Measurements from ENCODE around the gene GAL3ST1.
A peak's percentile ranks its signal among the peaks of the same experiment; 100 is the strongest.
"Not testable (repeated sequence)": the region's sequence is repeated elsewhere in the genome, so short reads cannot be mapped to it uniquely, and the experiment has no call there.

GAL3ST1 gene

DNA sequence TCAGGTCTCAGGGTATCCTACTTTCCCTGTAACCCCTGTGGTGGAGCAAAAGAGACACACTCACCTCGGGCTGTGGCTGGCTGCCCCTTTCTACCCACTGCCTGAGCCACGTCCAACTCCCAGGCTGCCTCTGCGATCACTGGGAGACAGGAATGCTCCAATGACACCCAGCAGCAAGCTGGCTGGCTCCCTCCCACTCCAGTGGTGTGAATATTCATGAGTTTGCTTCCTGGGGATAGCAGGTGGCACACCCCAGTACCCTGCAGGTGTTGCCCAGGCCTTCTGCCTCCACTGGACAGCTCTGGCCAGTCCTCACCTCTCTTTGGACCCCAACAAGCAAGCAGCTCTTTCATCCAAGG lies 9.7 kb downstream of the GAL3ST1 start:
- no peaks in the 10 kb centered on the region for H3K9me3 ChIP-seq (ENCODE audit: control insufficient read depth, insufficient read depth, low read length)
- H3K9ac ChIP-seq (ENCODE audit: low read depth, low read length) = no peak overlapping the region
- H3K36me3 ChIP-seq (ENCODE audit: control insufficient read depth, insufficient read depth, low read length) = no peaks in the 10 kb centered on the region
- no peak overlapping the region for H3K4me3 ChIP-seq (ENCODE audit: low read depth, low read length)
- no peaks in the 10 kb centered on the region for H3K27me3 ChIP-seq (ENCODE audit: control insufficient read depth, insufficient read depth, low read length)
- H3K4me1 ChIP-seq (ENCODE audit: control insufficient read depth, insufficient read depth, low read length) = peaks cover 10% of the 10 kb centered on the region; the same call in 1 of the 2 replicates
- no peak overlapping the region for H3K27ac ChIP-seq (ENCODE audit: low read depth, low read length)

DNA sequence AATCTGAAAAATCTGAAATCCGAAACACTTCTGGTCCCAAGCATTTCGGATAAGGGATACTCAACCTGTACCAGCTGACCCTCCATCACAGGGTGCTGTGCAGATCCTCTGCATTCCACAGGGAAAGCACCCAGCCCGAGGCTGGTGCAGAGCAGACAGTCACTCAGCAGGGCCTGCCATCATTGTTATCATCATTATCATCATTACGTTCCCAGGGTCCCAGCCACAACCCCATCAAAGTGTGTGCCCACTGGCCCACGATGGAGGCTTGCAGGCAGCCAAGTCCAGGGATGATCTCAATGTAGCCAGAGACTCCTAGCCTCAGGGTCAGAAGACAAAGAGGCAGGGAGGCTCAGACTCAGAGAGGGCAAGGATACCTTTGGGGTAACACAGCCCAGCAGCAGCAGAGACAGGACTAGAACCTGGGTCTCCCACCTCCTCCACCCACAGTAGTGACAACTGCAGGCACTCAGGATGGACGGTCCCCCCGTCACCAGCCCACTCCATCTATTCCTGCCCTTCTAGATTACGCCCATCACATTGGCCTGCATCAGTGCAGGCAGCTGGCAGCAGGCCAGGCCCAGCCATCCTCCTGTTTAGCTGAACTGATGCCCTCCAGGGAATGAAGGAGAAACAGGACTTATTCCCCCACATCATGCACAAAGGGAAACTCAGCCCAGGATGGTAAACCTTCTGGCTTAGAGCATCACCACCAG lies 10.3 kb downstream of the GAL3ST1 start:
- Histone ChIP-seq H3K4me1 (ENCODE audit: control insufficient read depth, insufficient read depth, low read length) (peaks cover 10% of the 10 kb centered on the region; the same call in 1 of the 2 replicates), H3K27ac (ENCODE audit: low read depth, low read length) (no peak overlapping the region), H3K27me3 (ENCODE audit: control insufficient read depth, insufficient read depth, low read length) (no peaks in the 10 kb centered on the region), H3K9me3 (ENCODE audit: control insufficient read depth, insufficient read depth, low read length) (no peaks in the 10 kb centered on the region), H3K9ac (ENCODE audit: low read depth, low read length) (no peak overlapping the region), H3K4me3 (ENCODE audit: low read depth, low read length) (no peak overlapping the region), H3K36me3 (ENCODE audit: control insufficient read depth, insufficient read depth, low read length) (no peaks in the 10 kb centered on the region)

DNA sequence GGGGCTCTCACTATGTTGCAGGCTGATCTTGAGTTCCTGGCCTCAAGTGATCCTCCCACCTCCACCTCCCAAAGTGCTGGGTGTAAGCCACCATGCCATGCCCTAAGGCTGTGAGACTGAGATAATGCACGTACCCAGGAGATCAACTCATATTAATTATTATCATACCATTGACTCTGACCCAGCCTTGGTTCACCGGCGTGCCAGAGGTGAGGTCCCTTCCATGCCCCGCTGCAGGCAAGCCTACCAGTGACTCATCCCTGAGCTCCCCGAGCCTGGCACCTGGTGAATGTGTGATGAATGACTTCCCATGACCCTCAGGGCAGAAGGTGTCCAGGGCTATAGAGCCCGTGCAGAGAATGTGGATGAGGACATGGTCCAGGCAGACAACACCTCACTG lies 12.1 kb downstream of the GAL3ST1 start:
- no peaks in the 10 kb centered on the region for H3K9me3 ChIP-seq (ENCODE audit: control insufficient read depth, insufficient read depth, low read length)
- peaks cover 10% of the 10 kb centered on the region; the same call in 1 of the 2 replicates for H3K4me1 ChIP-seq (ENCODE audit: control insufficient read depth, insufficient read depth, low read length)
- no peak overlapping the region for H3K9ac ChIP-seq (ENCODE audit: low read depth, low read length)
- no peak overlapping the region for H3K4me3 ChIP-seq (ENCODE audit: low read depth, low read length)
- H3K36me3 ChIP-seq (ENCODE audit: control insufficient read depth, insufficient read depth, low read length) = no peaks in the 10 kb centered on the region
- H3K27ac ChIP-seq (ENCODE audit: low read depth, low read length) = no peak overlapping the region
- H3K27me3 ChIP-seq (ENCODE audit: control insufficient read depth, insufficient read depth, low read length) = no peaks in the 10 kb centered on the region

DNA sequence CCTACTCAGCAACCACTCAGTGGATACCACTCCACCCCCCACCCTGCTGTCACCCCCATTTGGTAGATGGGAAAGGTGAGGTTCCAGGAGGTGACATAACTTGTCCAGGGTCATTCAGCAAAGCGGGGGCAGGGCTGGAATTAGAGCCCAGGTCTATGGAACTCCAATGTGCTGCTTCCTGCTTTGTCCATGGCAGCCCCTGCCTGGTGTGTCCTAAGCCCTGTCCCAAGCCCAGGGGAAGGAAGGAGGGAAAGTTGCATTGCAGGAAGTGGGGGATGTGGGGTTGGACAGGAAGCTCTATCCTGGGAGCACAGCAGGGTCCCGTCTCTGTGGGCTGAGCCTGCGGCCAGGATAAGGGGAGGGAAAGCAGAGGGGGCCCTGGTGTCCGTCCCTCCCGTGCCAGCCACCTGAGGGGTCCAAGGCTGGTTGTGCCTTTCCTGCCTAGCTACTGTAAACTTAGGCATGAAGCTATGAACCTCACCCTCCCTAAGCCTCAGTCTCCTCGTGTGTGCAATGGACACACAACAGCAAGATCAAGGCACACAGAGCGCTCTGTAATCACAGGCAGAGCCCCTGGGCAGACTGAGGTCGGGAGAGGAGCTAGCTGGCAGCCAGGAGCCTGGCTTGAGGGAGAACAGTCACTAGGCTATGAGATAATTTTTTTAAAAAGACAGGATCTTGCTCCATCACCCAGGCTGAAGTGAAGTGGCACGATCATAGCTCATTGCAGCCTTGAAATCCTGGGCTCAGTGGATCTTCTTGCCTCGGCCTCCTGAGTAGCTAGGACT lies 12.9 kb downstream of the GAL3ST1 start:
- peaks cover 10% of the 10 kb centered on the region; the same call in 1 of the 2 replicates for H3K4me1 ChIP-seq (ENCODE audit: control insufficient read depth, insufficient read depth, low read length)
- H3K4me3 ChIP-seq (ENCODE audit: low read depth, low read length) = no peak overlapping the region
- H3K9ac ChIP-seq (ENCODE audit: low read depth, low read length) = no peak overlapping the region
- peak overlapping the region; percentile 34 for H3K27ac ChIP-seq (ENCODE audit: low read depth, low read length)
- no peaks in the 10 kb centered on the region for H3K9me3 ChIP-seq (ENCODE audit: control insufficient read depth, insufficient read depth, low read length)
- H3K27me3 ChIP-seq (ENCODE audit: control insufficient read depth, insufficient read depth, low read length) = no peaks in the 10 kb centered on the region
- H3K36me3 ChIP-seq (ENCODE audit: control insufficient read depth, insufficient read depth, low read length) = no peaks in the 10 kb centered on the region

DNA sequence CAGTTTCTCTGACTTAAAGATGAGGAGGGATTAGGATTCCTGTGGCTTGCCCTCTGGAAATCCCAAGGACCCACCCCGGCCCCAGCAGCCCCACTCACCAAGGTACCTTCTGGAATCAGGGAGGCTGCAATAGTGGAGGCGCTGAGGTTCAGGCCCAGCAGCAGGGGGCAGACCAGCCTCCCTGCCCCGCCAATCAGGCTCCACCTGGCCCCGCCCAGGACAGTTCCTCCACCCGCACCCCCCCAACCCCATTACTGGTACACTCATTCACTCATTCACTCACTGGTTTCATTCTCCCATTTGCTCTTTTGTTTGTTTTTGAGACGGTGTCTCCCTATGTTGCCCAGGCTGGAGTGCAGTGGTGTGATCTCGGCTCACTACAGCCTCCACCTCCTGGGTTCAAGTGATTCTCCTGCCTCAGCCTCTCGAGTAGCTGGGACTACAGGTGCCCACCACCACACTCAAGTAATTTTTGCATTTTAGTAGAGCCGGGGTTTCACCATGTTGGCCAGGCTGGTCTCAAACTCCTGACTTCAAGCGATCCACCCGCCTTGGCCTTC lies 13.7 kb downstream of the GAL3ST1 start:
- H3K9me3 ChIP-seq (ENCODE audit: control insufficient read depth, insufficient read depth, low read length); H3K36me3 ChIP-seq (ENCODE audit: control insufficient read depth, insufficient read depth, low read length); H3K4me3 ChIP-seq (ENCODE audit: low read depth, low read length); H3K9ac ChIP-seq (ENCODE audit: low read depth, low read length); H3K27me3 ChIP-seq (ENCODE audit: control insufficient read depth, insufficient read depth, low read length): not testable (repeated sequence)
- H3K27ac ChIP-seq (ENCODE audit: low read depth, low read length) = peak overlapping the region; percentile 1
- H3K4me1 ChIP-seq (ENCODE audit: control insufficient read depth, insufficient read depth, low read length) = peaks cover 10% of the 10 kb centered on the region; the same call in 1 of the 2 replicates

DNA sequence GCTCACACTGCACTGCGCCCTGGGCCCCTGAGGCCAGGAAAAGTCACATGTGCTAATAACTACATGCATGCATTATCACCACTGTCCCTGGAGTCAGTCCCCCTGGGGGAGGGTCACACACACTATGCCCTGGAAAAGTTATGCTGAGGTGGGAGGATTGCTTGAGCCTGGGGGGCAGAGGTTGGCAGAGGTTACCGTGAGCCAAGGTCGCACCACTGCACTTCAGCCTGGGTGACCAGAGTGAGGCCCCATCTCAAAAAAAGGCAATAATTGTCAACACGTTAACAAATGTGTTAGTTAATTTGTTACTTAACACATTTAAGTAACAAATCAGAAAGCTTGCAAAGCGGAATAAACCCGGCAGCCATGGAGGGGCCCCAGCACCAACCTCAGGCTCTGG lies 14.6 kb downstream of the GAL3ST1 start:
- H3K27me3 ChIP-seq (ENCODE audit: control insufficient read depth, insufficient read depth, low read length) = no peaks in the 10 kb centered on the region
- H3K4me1 ChIP-seq (ENCODE audit: control insufficient read depth, insufficient read depth, low read length) = peaks cover 10% of the 10 kb centered on the region; the same call in 1 of the 2 replicates
- no peak overlapping the region for H3K4me3 ChIP-seq (ENCODE audit: low read depth, low read length)
- no peak overlapping the region for H3K27ac ChIP-seq (ENCODE audit: low read depth, low read length)
- H3K9me3 ChIP-seq (ENCODE audit: control insufficient read depth, insufficient read depth, low read length) = no peaks in the 10 kb centered on the region
- H3K9ac ChIP-seq (ENCODE audit: low read depth, low read length) = no peak overlapping the region
- H3K36me3 ChIP-seq (ENCODE audit: control insufficient read depth, insufficient read depth, low read length) = 0 out of 2 replicates have a peak, but pooled peaks cover 3% of the 10 kb centered on the region

- Histone ChIP-seq H3K27me3 (ENCODE audit: control insufficient read depth, insufficient read depth, low read length) (no peaks in the 10 kb centered on the region), H3K4me1 (ENCODE audit: control insufficient read depth, insufficient read depth, low read length) (peaks cover 10% of the 10 kb centered on the region; the same call in 1 of the 2 replicates), H3K27ac (ENCODE audit: low read depth, low read length) (no peak overlapping the region), H3K4me3 (ENCODE audit: low read depth, low read length) (no peak overlapping the region), H3K9ac (ENCODE audit: low read depth, low read length) (no peak overlapping the region), H3K9me3 (ENCODE audit: control insufficient read depth, insufficient read depth, low read length) (no peaks in the 10 kb centered on the region), H3K36me3 (ENCODE audit: control insufficient read depth, insufficient read depth, low read length) (0 out of 2 replicates have a peak, but pooled peaks cover 3% of the 10 kb centered on the region)
Observed at GRCh38 chr22:30557243-30557642, 17.2 kb downstream of the GAL3ST1 start.

GRCh38 chr22:30556388-30556787 lies 18.1 kb downstream of the GAL3ST1 start:
- peaks cover 3% of the 10 kb centered on the region; the same call in 1 of the 2 replicates for H3K4me1 ChIP-seq (ENCODE audit: control insufficient read depth, insufficient read depth, low read length)
- no peak overlapping the region for H3K9ac ChIP-seq (ENCODE audit: low read depth, low read length)
- no peak overlapping the region for H3K27ac ChIP-seq (ENCODE audit: low read depth, low read length)
- H3K9me3 ChIP-seq (ENCODE audit: control insufficient read depth, insufficient read depth, low read length) = no peaks in the 10 kb centered on the region
- H3K4me3 ChIP-seq (ENCODE audit: low read depth, low read length) = no peak overlapping the region
- 0 out of 2 replicates have a peak, but pooled peaks cover 3% of the 10 kb centered on the region for H3K36me3 ChIP-seq (ENCODE audit: control insufficient read depth, insufficient read depth, low read length)
- H3K27me3 ChIP-seq (ENCODE audit: control insufficient read depth, insufficient read depth, low read length) = no peaks in the 10 kb centered on the region

GRCh38 chr22:30555282-30556210 lies 18.9 kb downstream of the GAL3ST1 start:
- Histone ChIP-seq H3K9me3 (ENCODE audit: control insufficient read depth, insufficient read depth, low read length) (no peaks in the 10 kb centered on the region), H3K9ac (ENCODE audit: low read depth, low read length) (no peak overlapping the region), H3K27ac (ENCODE audit: low read depth, low read length) (no peak overlapping the region), H3K4me3 (ENCODE audit: low read depth, low read length) (no peak overlapping the region), H3K36me3 (ENCODE audit: control insufficient read depth, insufficient read depth, low read length) (0 out of 2 replicates have a peak, but pooled peaks cover 3% of the 10 kb centered on the region), H3K27me3 (ENCODE audit: control insufficient read depth, insufficient read depth, low read length) (no peaks in the 10 kb centered on the region), H3K4me1 (ENCODE audit: control insufficient read depth, insufficient read depth, low read length) (no peaks in the 10 kb centered on the region)

- H3K4me1 ChIP-seq (ENCODE audit: control insufficient read depth, insufficient read depth, low read length) = no peaks in the 10 kb centered on the region
- no peak overlapping the region for H3K9ac ChIP-seq (ENCODE audit: low read depth, low read length)
- H3K9me3 ChIP-seq (ENCODE audit: control insufficient read depth, insufficient read depth, low read length) = no peaks in the 10 kb centered on the region
- 0 out of 2 replicates have a peak, but pooled peaks cover 3% of the 10 kb centered on the region for H3K36me3 ChIP-seq (ENCODE audit: control insufficient read depth, insufficient read depth, low read length)
- H3K4me3 ChIP-seq (ENCODE audit: low read depth, low read length) = no peak overlapping the region
- no peaks in the 10 kb centered on the region for H3K27me3 ChIP-seq (ENCODE audit: control insufficient read depth, insufficient read depth, low read length)
- no peak overlapping the region for H3K27ac ChIP-seq (ENCODE audit: low read depth, low read length)
Observed at GRCh38 chr22:30553971-30554370, 20.5 kb downstream of the GAL3ST1 start.
